A172 (cell line): ENCODE results near the gene MUC5B. TPM values are rescaled to one million over a fixed set of nuclear protein-coding genes. Genes with fewer than 3 reads are reported as not detected.
A peak's percentile ranks its signal among the peaks of the same experiment; 100 is the strongest.
"Not testable (repeated sequence)": the region's sequence is repeated elsewhere in the genome, so short reads cannot be mapped to it uniquely, and the experiment has no call there.

Experiments used
- DNase-seq: peaks from one replicate; pipeline ENCODE4 v3.0.0-alpha.2; 2015; ENCODE audit warnings: low spot score
- total RNA-seq: library from RNA; depleted of rRNA; stranded (reverse); fragments of >200 nt; shearing (Covaris generic); gene quantifications from 2 replicates; pipeline ENCODE4 v1.2.3, GENCODE V29; 2014

Gene MUC5B
- total RNA-seq, 1 experiment from 2014 or later: not detected

DNA sequence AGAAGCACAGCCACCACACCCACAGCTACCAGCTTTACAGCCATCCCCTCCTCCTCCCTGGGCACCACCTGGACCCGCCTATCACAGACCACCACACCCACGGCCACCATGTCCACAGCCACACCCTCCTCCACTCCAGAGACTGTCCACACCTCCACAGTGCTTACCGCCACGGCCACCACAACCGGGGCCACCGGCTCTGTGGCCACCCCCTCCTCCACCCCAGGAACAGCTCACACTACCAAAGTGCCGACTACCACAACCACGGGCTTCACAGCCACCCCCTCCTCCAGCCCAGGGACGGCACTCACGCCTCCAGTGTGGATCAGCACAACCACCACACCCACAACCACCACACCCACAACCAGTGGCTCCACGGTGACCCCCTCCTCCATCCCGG lies 27.5 kb downstream of the MUC5B start:
- not testable (repeated sequence) for DNase-seq

- no peak for DNase-seq
These were observed 28.4 kb downstream of the MUC5B start for GRCh38 chr11:1251236-1251770.

DNA sequence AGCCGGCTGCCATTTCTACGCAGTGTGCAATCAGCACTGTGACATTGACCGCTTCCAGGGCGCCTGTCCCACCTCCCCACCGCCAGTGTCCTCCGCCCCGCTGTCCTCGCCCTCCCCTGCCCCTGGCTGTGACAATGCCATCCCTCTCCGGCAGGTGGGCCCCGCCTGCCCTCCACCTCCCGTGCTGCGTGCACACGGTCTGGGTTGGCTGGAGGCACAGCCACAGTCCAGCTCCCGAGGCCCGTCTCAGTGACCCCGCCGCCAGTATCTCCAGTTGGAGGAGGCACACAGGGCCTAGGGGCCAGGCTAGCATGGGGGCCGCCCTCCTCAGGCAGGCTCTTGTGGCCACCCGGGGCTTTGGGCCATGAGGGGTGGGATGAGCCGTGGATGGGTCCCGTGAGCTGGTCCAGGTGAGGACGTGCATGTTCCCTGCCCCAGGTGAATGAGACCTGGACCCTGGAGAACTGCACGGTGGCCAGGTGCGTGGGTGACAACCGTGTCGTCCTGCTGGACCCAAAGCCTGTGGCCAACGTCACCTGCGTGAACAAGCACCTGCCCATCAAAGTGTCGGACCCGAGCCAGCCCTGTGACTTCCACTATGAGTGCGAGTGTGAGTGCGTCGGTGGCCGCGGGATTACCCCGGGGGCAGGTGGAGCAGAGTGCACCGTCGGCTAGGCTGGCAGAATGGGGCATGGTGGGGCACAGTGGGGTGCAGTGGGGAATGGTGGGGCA lies 29.7 kb downstream of the MUC5B start:
- DNase-seq: no peak

DNA sequence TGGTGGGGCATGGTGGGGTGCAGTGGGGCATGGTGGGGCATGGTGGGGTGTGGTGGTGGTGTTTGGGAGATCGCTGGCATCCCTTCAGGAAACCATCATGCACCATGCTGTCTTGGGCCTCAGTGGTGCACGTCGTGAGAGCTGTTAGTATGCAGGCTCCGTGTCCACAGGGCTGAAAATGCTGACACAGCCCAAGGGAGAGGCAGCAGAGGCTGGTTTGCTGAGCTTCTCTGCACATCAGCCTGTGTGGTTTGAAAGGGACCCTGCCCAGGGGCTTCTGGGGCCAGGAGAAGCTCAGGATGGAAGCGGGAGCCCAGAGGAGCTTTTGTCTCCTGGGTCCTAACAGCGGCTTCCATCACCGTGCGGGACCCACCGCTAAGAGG lies 30.2 kb downstream of the MUC5B start:
- DNase-seq: no peak

- no peak for DNase-seq
These were observed 31.3 kb downstream of the MUC5B start for GRCh38 chr11:1254086-1254648.

DNA sequence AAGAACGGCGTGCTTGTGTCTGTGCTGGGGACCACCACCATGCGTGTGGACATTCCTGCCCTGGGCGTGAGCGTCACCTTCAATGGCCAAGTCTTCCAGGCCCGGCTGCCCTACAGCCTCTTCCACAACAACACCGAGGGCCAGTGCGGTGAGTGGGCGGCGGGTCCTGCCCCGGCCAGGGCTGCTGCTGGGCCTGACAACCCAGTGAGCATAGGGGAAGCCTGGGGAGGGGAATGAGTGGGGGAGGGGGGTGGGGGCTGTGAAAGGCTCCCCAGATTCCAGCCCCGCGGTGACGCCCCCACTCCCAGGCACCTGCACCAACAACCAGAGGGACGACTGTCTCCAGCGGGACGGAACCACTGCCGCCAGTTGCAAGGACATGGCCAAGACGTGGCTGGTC lies 31.9 kb downstream of the MUC5B start:
- no peak for DNase-seq

DNA sequence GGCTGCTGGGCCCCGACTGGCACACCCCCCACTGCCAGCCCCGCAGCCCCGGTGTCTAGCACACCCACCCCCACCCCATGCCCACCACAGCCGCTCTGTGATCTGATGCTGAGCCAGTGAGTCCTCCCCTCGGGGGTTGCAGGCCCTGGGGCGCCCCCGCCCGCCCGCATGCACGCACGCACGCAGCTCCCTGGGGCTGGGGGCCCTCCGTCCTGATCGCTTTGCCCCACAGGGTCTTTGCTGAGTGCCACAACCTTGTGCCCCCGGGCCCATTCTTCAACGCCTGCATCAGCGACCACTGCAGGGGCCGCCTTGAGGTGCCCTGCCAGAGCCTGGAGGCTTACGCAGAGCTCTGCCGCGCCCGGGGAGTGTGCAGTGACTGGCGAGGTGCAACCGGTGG lies 32.3 kb downstream of the MUC5B start:
- no peak for DNase-seq

- no peak for DNase-seq
These were observed 33.6 kb downstream of the MUC5B start for GRCh38 chr11:1256257-1257045.

GRCh38 chr11:1257366-1257765 lies 34.5 kb downstream of the MUC5B start:
- DNase-seq: no peak

DNA sequence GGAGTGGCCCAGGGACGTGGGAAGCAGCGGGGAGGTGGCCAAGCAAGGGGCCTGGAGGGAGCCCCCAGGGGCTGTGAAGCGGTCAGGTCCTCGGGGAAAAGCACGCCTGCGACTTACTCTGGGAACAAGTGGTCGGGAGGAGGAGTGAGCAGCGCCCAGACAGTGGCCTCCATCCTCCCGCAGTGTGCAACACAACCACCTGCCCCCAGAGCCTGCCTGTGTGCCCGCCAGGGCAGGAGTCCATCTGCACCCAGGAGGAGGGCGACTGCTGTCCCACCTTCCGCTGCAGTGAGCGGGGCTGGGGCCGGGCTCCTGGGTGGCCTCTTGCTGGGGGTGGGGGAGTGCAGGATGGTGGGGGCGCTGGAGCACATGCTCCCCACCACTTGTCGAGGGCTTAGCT lies 35.0 kb downstream of the MUC5B start:
- DNase-seq: no peak

- no peak for DNase-seq
These were observed 35.7 kb downstream of the MUC5B start for GRCh38 chr11:1258401-1259075.

GRCh38 chr11:1259076-1259461 lies 36.2 kb downstream of the MUC5B start:
- DNase-seq: no peak

DNA sequence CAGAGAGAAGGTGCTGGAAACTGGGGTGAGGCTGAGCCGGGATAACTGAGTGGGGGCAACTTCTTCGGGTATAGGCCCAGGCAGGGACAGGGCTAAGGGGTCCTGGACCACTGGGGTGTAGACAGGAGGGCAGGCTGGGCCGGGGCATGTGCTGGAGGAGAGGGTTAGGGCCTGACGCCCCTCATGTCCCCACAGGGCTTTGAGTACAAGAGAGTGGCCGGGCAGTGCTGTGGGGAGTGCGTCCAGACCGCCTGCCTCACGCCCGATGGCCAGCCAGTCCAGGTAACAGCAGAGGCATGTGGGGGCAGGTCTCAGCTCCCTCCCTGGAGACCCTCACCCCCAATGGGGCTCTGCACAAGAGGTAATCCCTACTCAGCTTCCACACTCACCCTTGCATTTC lies 36.7 kb downstream of the MUC5B start:
- no peak for DNase-seq

GRCh38 chr11:1260023-1260501 lies 37.2 kb downstream of the MUC5B start:
- DNase-seq: peak; percentile 23

DNA sequence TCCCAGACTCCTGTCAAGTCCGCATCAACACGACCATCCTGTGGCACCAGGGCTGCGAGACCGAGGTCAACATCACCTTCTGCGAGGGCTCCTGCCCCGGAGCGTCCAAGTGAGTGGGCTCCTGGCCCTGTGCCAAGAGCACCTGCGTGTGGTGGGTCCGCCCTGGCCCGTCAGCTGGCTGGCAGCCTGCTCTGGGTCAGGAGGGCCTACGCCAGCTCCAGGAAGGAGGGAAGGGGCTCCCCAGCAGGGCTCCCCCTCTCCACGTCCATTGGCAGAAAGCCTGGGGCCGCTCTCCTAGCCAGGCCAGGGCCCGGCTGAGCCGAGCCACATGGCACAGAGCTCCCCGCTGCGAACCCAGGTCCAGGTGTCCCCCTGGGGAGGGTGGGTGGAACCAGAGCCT lies 37.8 kb downstream of the MUC5B start:
- no peak for DNase-seq

DNA sequence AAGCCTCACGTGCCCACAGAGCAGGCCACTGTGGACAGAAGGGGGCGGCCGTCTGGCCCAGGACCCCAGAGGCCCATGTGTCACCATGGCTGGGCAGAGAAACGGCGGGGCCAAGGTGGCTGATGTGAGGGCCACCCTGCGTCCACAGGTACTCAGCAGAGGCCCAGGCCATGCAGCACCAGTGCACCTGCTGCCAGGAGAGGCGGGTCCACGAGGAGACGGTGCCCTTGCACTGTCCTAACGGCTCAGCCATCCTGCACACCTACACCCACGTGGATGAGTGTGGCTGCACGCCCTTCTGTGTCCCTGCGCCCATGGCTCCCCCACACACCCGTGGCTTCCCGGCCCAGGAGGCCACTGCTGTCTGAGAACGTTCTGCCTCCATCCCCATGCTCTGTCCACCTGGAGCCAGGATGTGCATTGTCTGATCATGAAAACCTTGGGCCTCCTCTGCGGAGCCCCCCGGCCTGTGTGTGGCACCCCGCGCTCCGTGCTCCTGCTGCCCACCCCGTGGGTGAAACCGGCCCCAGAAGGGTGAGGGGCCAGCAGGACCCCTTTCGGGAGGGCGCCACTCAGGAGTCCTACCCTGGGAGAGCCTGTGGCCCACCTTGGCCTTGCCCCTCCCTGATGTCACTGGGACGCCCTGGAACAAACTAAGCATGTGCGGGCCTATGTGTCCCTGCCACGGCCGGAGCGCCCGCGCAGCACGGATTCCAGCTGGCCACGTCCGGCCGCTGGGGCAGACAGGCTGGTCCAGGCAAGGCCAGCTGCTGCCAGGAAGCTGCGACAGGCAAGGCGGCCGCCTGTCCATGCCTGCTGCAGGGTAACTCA lies 38.6 kb downstream of the MUC5B start:
- DNase-seq: no peak

- peak; percentile 75 for DNase-seq
These were observed 39.5 kb downstream of the MUC5B start for GRCh38 chr11:1262172-1263006.

- DNase-seq: no peak
These were observed 40.1 kb downstream of the MUC5B start for GRCh38 chr11:1263010-1263409.

DNA sequence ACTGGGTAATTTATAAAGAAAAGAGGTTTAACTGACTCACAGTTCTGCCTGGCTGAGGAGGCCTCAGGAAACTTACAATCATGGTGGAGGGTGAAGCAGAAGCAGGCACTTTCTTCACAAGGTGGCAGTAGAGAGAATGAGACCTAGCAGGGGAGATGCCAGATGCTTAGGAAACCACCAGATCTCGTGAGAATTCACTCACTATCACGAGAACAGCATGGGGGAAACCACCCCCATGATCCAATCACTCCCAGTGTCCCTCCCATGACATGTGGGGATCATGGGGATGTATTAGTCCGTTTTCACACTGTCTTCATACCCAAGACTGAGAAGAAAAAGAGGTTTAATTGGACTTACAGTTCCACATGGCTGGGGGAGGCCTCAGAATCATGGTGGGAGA lies 41.6 kb downstream of the MUC5B start:
- peak; percentile 81 for DNase-seq

DNA sequence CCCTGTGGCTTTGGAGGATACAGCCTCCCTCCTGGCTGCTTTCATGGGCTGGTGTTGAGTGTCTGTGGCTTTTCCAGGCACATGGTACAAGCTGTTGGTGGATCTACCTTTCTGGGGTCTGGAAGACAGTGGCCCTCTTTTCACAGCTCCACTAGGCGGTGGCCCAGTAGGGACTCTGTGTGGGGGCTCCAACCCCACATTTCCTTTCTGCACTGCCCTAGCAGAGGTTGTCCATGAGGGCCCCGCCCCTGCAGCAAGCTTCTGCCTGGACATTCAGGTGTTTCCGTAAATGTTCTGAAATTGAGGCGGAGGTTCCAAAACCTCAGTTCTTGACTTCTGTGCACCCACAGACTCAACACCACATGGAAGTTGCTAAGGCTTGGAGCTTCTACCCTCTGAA lies 42.6 kb downstream of the MUC5B start:
- not testable (repeated sequence) for DNase-seq
